B cell (primary cell): ENCODE results near the gene XPNPEP2.

Experiments
- EZH2 ChIP-seq: IDR thresholded peaks from 2 replicates; pipeline ENCODE4 v1.6.1; 2012; ENCODE audit warnings: borderline replicate concordance, low read depth, mild to moderate bottlenecking, moderate library complexity, low read length; ENCODE audit not compliant: insufficient read depth, poor library complexity, severe bottlenecking
- TF ChIP-seq, protein P1 (sequence below): fragments of 200-600 bp; IDR thresholded peaks from one replicate; pipeline ENCODE4 v1.8.0; 2022; ENCODE audit warnings: antibody characterized with exemption, mild to moderate bottlenecking

DNA sequence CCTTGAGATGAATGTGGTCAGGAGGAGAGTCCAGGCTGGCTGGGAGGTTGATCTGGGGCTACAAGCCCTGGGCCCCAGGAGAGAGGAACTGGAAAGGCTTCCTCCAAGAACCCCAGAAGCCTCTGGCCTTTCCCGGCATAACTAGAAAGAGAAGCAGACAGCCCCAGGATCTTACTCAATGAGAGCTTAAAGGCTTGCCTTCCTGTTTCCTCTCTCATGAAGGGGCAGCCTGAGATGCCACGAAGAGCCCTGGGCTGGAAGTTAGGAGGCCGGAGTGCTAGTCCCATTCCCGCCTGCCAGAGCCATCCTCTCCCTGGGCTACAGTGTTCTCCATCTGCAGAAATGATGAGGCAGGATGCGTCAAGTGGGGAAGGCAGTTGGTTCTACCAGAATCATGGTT is 20.1 kb upstream of the XPNPEP2 start:
- TF ChIP-seq, protein P1, sequence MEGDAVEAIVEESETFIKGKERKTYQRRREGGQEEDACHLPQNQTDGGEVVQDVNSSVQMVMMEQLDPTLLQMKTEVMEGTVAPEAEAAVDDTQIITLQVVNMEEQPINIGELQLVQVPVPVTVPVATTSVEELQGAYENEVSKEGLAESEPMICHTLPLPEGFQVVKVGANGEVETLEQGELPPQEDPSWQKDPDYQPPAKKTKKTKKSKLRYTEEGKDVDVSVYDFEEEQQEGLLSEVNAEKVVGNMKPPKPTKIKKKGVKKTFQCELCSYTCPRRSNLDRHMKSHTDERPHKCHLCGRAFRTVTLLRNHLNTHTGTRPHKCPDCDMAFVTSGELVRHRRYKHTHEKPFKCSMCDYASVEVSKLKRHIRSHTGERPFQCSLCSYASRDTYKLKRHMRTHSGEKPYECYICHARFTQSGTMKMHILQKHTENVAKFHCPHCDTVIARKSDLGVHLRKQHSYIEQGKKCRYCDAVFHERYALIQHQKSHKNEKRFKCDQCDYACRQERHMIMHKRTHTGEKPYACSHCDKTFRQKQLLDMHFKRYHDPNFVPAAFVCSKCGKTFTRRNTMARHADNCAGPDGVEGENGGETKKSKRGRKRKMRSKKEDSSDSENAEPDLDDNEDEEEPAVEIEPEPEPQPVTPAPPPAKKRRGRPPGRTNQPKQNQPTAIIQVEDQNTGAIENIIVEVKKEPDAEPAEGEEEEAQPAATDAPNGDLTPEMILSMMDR: no peak
- TF ChIP-seq EZH2: no peak
